AG04449 (cell line): ENCODE data around the gene SUCNR1.
"Not testable (repeated sequence)": the region's sequence is repeated elsewhere in the genome, so short reads cannot be mapped to it uniquely, and the experiment has no call there.

Source experiments
- CTCF ChIA-PET: fragments of 350-600 bp; formaldehyde crosslinking; extraction: SDS; loops from one replicate; lab custom pipeline; 2021; ENCODE audit warnings: antibody characterized with exemption; lab: Yijun Ruan, JAX
- POLR2A ChIA-PET: fragments of 400-600, 350-600 bp; formaldehyde crosslinking; extraction: SDS; loops from one replicate; lab custom pipeline; 2020; ENCODE audit warnings: antibody characterized with exemption, inconsistent platforms; lab: Yijun Ruan, JAX
- DNase-seq: peaks from one replicate; pipeline ENCODE4 v3.0.0-alpha.2; 2010; ENCODE audit warnings: low read depth, low spot score
- H3K4me3 ChIP-seq: 2 replicates; pipeline ENCODE4 v1.5.1; 2011; ENCODE audit warnings: low read depth, mild to moderate bottlenecking, control low read depth, low read length
- CTCF ChIP-seq: IDR thresholded peaks from one replicate; pipeline ENCODE4 v1.5.1; 2011; ENCODE audit warnings: mild to moderate bottlenecking, moderate library complexity, low read length, control low read depth, inconsistent platforms; ENCODE audit not compliant: insufficient read depth; ENCODE audit errors: missing control alignments

SUCNR1 gene

GRCh38 chr3:151869181-151869580 lies 4.3 kb upstream of the SUCNR1 start:
- DNase-seq = no peak
- no peak for TF ChIP-seq CTCF
- ChIA-PET POLR2A (no interaction called here), CTCF (no interaction called here)
- no peak overlapping the region for H3K4me3 ChIP-seq

GRCh38 chr3:151871639-151872468 lies 1.6 kb upstream of the SUCNR1 start:
- ChIA-PET POLR2A (no interaction called here), CTCF (no interaction called here)
- TF ChIP-seq CTCF = no peak
- no peak overlapping the region for H3K4me3 ChIP-seq
- DNase-seq = no peak

GRCh38 chr3:151874079-151874478 lies 636 bp downstream of the SUCNR1 start:
- DNase-seq, CTCF ChIA-PET, H3K4me3 ChIP-seq, POLR2A ChIA-PET: not testable (repeated sequence)

GRCh38 chr3:151875759-151876158 lies 2.3 kb downstream of the SUCNR1 start:
- no peak for DNase-seq
- no peak overlapping the region for H3K4me3 ChIP-seq
- TF ChIP-seq CTCF = no peak
- CTCF ChIA-PET = interaction anchor here (0.9 kb wide), 1 partner anchor 13 kb away, joined by 3 read pairs; no protein-coding TSS in a partner anchor
- POLR2A ChIA-PET = no interaction called here

- DNase-seq = no peak
- no peak overlapping the region for H3K4me3 ChIP-seq
- POLR2A ChIA-PET = no interaction called here
- CTCF ChIA-PET = no interaction called here
- TF ChIP-seq CTCF = no peak
Observed at GRCh38 chr3:151877269-151877668, 3.8 kb downstream of the SUCNR1 start.

GRCh38 chr3:151878465-151878864 lies 5.0 kb downstream of the SUCNR1 start:
- no peak overlapping the region for H3K4me3 ChIP-seq
- DNase-seq = no peak
- ChIA-PET CTCF (no interaction called here), POLR2A (no interaction called here)
- TF ChIP-seq CTCF = no peak

GRCh38 chr3:151879037-151879436 lies 5.6 kb downstream of the SUCNR1 start:
- DNase-seq = no peak
- ChIA-PET POLR2A (no interaction called here), CTCF (no interaction called here)
- TF ChIP-seq CTCF = no peak
- H3K4me3 ChIP-seq = no peak overlapping the region
